ENCODE results near the gene OLFML1. TPM values are rescaled to one million over a fixed set of nuclear protein-coding genes. Genes with fewer than 3 reads are reported as not detected.

Gene OLFML1
- polyA plus RNA-seq (2011; rRNA removed) (0.05 TPM in 1 of 2 replicates, not detected in the other), polyA plus RNA-seq (2017; fragmentation: RNase III; extraction: RNeasy Plus Mini Kit Qiagen cat#74134 plus additional on column Dnase treatment) (not detected in 3 replicates), polyA minus RNA-seq (2011; rRNA and poly(A)+ RNA removed) (0.17 TPM in 1 of 2 replicates, not detected in the other)
- polyA plus RNA-seq (2012; cell fraction: cytosol; rRNA removed): 0.01 TPM in 1 of 2 replicates, not detected in the other
- polyA plus RNA-seq (2012; cell fraction: nucleus; rRNA removed): not detected in 2 replicates

- ATAC-seq (no peak), FAIRE-seq (no peak), DNase-seq (ENCODE audit: low read depth in 1 of 2, low spot score in 1 of 2) (no peak)
- CTCF ChIA-PET: interaction anchor here (0.7 to 1.1 kb wide), 3 partner anchors 27 to 209 kb away, joined by 3 to 5 read pairs (median 4); partner anchors contain the start of gene PPFIBP2
- no peak for TF ChIP-seq HOXB5 (CRISPR knock-in tag; IDR thresholded peaks at IDR 0.05)
- TF ChIP-seq ELK1 (IDR thresholded peaks at IDR 0.05; ENCODE audit: low read depth, low read length): no peak
- TF ChIP-seq EHMT2 (IDR thresholded peaks at IDR 0.05; ENCODE audit: low read depth): no peak
- TF ChIP-seq KDM5A (IDR thresholded peaks at IDR 0.05): no peak
- no peak for TF ChIP-seq HOXB13 (CRISPR knock-in tag; IDR thresholded peaks at IDR 0.05; ENCODE audit: low read depth)
- no peak for TF ChIP-seq RNF2 (IDR thresholded peaks at IDR 0.05; ENCODE audit: borderline replicate concordance, low read depth)
- TF ChIP-seq HES2 (IDR thresholded peaks at IDR 0.05): no peak
- TF ChIP-seq CBX2 (IDR thresholded peaks at IDR 0.05; ENCODE audit: borderline replicate concordance, low read depth): no peak
- TF ChIP-seq FOSB (CRISPR knock-in tag; IDR thresholded peaks at IDR 0.05): no peak
- no peak for TF ChIP-seq JUN (IDR thresholded peaks at IDR 0.05)
- no peak for TF ChIP-seq ZFP36 (IDR thresholded peaks at IDR 0.05; ENCODE audit: borderline replicate concordance, partially characterized antibody)
- peaks cover 6% of the 10 kb centered on the region; the same call in 1 of the 3 replicates for H3K4me1 ChIP-seq
- no peak within 1 kb of the TSS for H3K4me3 ChIP-seq
- WGBS (ENCODE audit: missing lambda C conversion rate): 68% methylated on average over 15 of the region's 15 CpGs
- H3K4me2 ChIP-seq: no peak within 1 kb of the TSS
- POLR2A ChIA-PET: no interaction called here
- H3K9me3 ChIP-seq: no peaks in the 10 kb centered on the region
- H3K27ac ChIP-seq: no peak within 1 kb of the TSS
Observed at GRCh38 chr11:7485186-7486097, at the start of gene OLFML1. Gene OLFML1 (plus strand): TSS chr11:7485506. CDS start chr11:7485876, 370 bp downstream.

- POLR2A ChIA-PET: no interaction called here
- H3K4me3 ChIP-seq: no peak overlapping the region
- WGBS (ENCODE audit: missing lambda C conversion rate): 14% methylated on average over 1 of the region's 1 CpG
- CTCF ChIA-PET: interaction anchor here (1.0 kb wide), 1 partner anchor 8 kb away, joined by 3 read pairs; no protein-coding TSS in a partner anchor
- no peaks in the 10 kb centered on the region for H3K4me1 ChIP-seq
- ATAC-seq (no peak), FAIRE-seq (no peak), DNase-seq (ENCODE audit: low read depth in 1 of 2, low spot score in 1 of 2) (no peak)
- no peaks in the 10 kb centered on the region for H3K9me3 ChIP-seq
- H3K27ac ChIP-seq: no peak overlapping the region
- no peak overlapping the region for H3K4me2 ChIP-seq
- TF ChIP-seq HES2 (IDR thresholded peaks at IDR 0.05) (no peak), ATOH8 (CRISPR knock-in tag; IDR thresholded peaks at IDR 0.05; ENCODE audit: low read depth) (no peak), CBX8 (IDR thresholded peaks at IDR 0.05) (no peak), NFE2L2 (conservative IDR thresholded peaks at IDR 0.05; ENCODE audit: low read length) (no peak), NR3C1 (IDR thresholded peaks at IDR 0.05) (no peak), RFX5 (IDR thresholded peaks at IDR 0.05) (no peak)
Observed at GRCh38 chr11:7436146-7436545, 49.2 kb upstream of the OLFML1 start.

- no peak for FAIRE-seq
- no peak for TF ChIP-seq NR3C1 (IDR thresholded peaks at IDR 0.05)
- TF ChIP-seq BCL3 (IDR thresholded peaks at IDR 0.05): no peak
- TF ChIP-seq GATA3 (IDR thresholded peaks at IDR 0.05; ENCODE audit: borderline replicate concordance): no peak
- TF ChIP-seq POLR2AphosphoS2 (conservative IDR thresholded peaks at IDR 0.05; ENCODE audit: low read length): no peak
- no peak for TF ChIP-seq RFX5 (IDR thresholded peaks at IDR 0.05)
- no peak for TF ChIP-seq BHLHE40 (IDR thresholded peaks at IDR 0.05; ENCODE audit: low read depth, low read length)
- no peak for TF ChIP-seq JUN (IDR thresholded peaks at IDR 0.05)
- TF ChIP-seq USF2 (IDR thresholded peaks at IDR 0.05): no peak
- no peak for TF ChIP-seq RNF2 (IDR thresholded peaks at IDR 0.05; ENCODE audit: borderline replicate concordance, low read depth)
- TF ChIP-seq HOXA7 (CRISPR knock-in tag; IDR thresholded peaks at IDR 0.05): no peak
- no peak for TF ChIP-seq CBX8 (IDR thresholded peaks at IDR 0.05)
- TF ChIP-seq ELK1 (IDR thresholded peaks at IDR 0.05; ENCODE audit: low read depth, low read length): no peak
- TF ChIP-seq FOXS1 (CRISPR knock-in tag; IDR thresholded peaks at IDR 0.05): no peak
- no peak for TF ChIP-seq ZSCAN20 (CRISPR knock-in tag; IDR thresholded peaks at IDR 0.05)
- no peak for TF ChIP-seq KDM5A (IDR thresholded peaks at IDR 0.05)
- no peak for TF ChIP-seq HES2 (IDR thresholded peaks at IDR 0.05)
- no peak overlapping the region for H3K4me3 ChIP-seq
- CTCF ChIA-PET: interaction anchor here (1.8 kb wide), 1 partner anchor 229 kb away, joined by 3 read pairs; no protein-coding TSS in a partner anchor
- no peaks in the 10 kb centered on the region for H3K9me3 ChIP-seq
- no peak for DNase-seq (ENCODE audit: low read depth in 1 of 2, low spot score in 1 of 2)
- no peak for ATAC-seq
- no peaks in the 10 kb centered on the region for H3K4me1 ChIP-seq
- H3K4me2 ChIP-seq: no peak overlapping the region
- 9% methylated on average over 5 of the region's 5 CpGs for WGBS (ENCODE audit: missing lambda C conversion rate)
- POLR2A ChIA-PET: no interaction called here
- H3K27ac ChIP-seq: no peak overlapping the region
Observed at GRCh38 chr11:7436657-7437056, 48.6 kb upstream of the OLFML1 start.
